Breast epithelium (tissue), 3 donors: ENCODE results near the gene TTLL11.

Source experiments
- POLR2A ChIP-seq: fragments of 450-650 bp; IDR thresholded peaks from one replicate; pipeline ENCODE4 v1.6.1; 2016; ENCODE audit warnings: antibody characterized with exemption, mild to moderate bottlenecking, moderate library complexity
- POLR2AphosphoS5 ChIP-seq, 3 donors: sonication (generic); formaldehyde crosslinking; IDR thresholded peaks; one replicate each; pipeline ENCODE4 v1.6.1; 2017; ENCODE audit warnings: antibody characterized with exemption in 3 of 3
- TF ChIP-seq, protein P1 (sequence below), 3 donors: fragments of 450-650 bp; IDR thresholded peaks; one replicate each; pipeline ENCODE4 v1.5.1; 2016 to 2017; ENCODE audit warnings: antibody characterized with exemption in 3 of 3, mild to moderate bottlenecking in 3 of 3, moderate library complexity in 3 of 3

- TF ChIP-seq, protein P1, sequence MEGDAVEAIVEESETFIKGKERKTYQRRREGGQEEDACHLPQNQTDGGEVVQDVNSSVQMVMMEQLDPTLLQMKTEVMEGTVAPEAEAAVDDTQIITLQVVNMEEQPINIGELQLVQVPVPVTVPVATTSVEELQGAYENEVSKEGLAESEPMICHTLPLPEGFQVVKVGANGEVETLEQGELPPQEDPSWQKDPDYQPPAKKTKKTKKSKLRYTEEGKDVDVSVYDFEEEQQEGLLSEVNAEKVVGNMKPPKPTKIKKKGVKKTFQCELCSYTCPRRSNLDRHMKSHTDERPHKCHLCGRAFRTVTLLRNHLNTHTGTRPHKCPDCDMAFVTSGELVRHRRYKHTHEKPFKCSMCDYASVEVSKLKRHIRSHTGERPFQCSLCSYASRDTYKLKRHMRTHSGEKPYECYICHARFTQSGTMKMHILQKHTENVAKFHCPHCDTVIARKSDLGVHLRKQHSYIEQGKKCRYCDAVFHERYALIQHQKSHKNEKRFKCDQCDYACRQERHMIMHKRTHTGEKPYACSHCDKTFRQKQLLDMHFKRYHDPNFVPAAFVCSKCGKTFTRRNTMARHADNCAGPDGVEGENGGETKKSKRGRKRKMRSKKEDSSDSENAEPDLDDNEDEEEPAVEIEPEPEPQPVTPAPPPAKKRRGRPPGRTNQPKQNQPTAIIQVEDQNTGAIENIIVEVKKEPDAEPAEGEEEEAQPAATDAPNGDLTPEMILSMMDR (IDR thresholded peaks at IDR 0.05): no peak
- TF ChIP-seq POLR2A: no peak
- TF ChIP-seq POLR2AphosphoS5 (IDR thresholded peaks at IDR 0.05): no peak
These were observed 237.6 kb downstream of the TTLL11 start for GRCh38 chr9:121855476-121855875.
